Hepatocyte (in vitro differentiated cells): ENCODE results near the gene UCMA. TPM values are rescaled to one million over a fixed set of nuclear protein-coding genes. Genes with fewer than 3 reads are reported as not detected.

ENCODE experiments used
- DNase-seq: peaks from one replicate; pipeline ENCODE4 v3.0.0-alpha.2; 2016; ENCODE audit warnings: low spot score
- H2AFZ ChIP-seq: fragments of 200-600 bp; sonication (generic); 2 replicates; pipeline ENCODE4 v1.6.0; 2016; ENCODE audit warnings: antibody characterized with exemption, mild to moderate bottlenecking
- H3K27ac ChIP-seq: fragments of 200-600 bp; sonication (generic); 2 replicates; pipeline ENCODE4 v1.5.1; 2016; ENCODE audit warnings: mild to moderate bottlenecking
- H3K27me3 ChIP-seq: fragments of 200-600 bp; sonication (generic); 2 replicates; pipeline ENCODE4 v1.6.1; 2016
- H3K36me3 ChIP-seq: fragments of 200-600 bp; sonication (generic); replicated peaks from 2 replicates; pipeline ENCODE4 v1.5.1; 2016; ENCODE audit warnings: low read depth; ENCODE audit not compliant: insufficient read depth
- H3K4me1 ChIP-seq: fragments of 200-600 bp; sonication (generic); 2 replicates; pipeline ENCODE4 v1.5.1; 2016; ENCODE audit warnings: mild to moderate bottlenecking, moderate library complexity; ENCODE audit not compliant: insufficient read depth
- H3K4me2 ChIP-seq: fragments of 200-600 bp; sonication (generic); 2 replicates; pipeline ENCODE4 v1.6.0; 2016
- H3K4me3 ChIP-seq: fragments of 200-600 bp; sonication (generic); 2 replicates; pipeline ENCODE4 v1.5.1; 2016; ENCODE audit warnings: mild to moderate bottlenecking
- H3K79me2 ChIP-seq: fragments of 200-600 bp; sonication (generic); 2 replicates; pipeline ENCODE4 v1.6.0; 2017; ENCODE audit warnings: mild to moderate bottlenecking
- H3K9me2 ChIP-seq: fragments of 200-600 bp; sonication (generic); replicated peaks from 2 replicates; pipeline ENCODE4 v1.6.0; 2017; ENCODE audit warnings: mild to moderate bottlenecking; ENCODE audit not compliant: insufficient read depth
- H3K9me3 ChIP-seq: fragments of 200-600 bp; sonication (generic); 2 replicates; pipeline ENCODE4 v1.5.1; 2016; ENCODE audit warnings: low read depth, mild to moderate bottlenecking
- H4K20me1 ChIP-seq: fragments of 200-600 bp; sonication (generic); 2 replicates; pipeline ENCODE4 v1.6.0; 2016; ENCODE audit warnings: mild to moderate bottlenecking; ENCODE audit not compliant: insufficient read depth, poor library complexity, severe bottlenecking
- EZH2 ChIP-seq: fragments of 200-600 bp; sonication (generic); IDR thresholded peaks from 2 replicates; pipeline ENCODE4 v1.6.1; 2016; ENCODE audit warnings: antibody characterized with exemption, mild to moderate bottlenecking, borderline replicate concordance
- EZH2phosphoT487 ChIP-seq: fragments of 200-600 bp; sonication (generic); IDR thresholded peaks from one replicate; pipeline ENCODE4 v1.6.1; 2018; ENCODE audit warnings: antibody characterized with exemption, mild to moderate bottlenecking, low read depth, moderate library complexity; ENCODE audit not compliant: unreplicated experiment, severe bottlenecking
- WGBS: methylation state at CpG from one replicate; pipeline ENCODE4 v1.1.6; 2016; ENCODE audit warnings: low lambda C conversion rate; ENCODE audit errors: missing lambda C conversion rate; 5-methylcytosine and 5-hydroxymethylcytosine counted together
- polyA plus RNA-seq: library from polyadenylated mRNA; unstranded; fragments of >200 nt; fragmentation: Nextera tagmentation; extraction: Ambion mirVana; gene quantifications from 2 replicates; pipeline ENCODE4 v1.2.1, GENCODE V29; 2016
- total RNA-seq: library from RNA; depleted of rRNA; stranded (reverse); fragments of >200 nt; gene quantifications from 2 replicates; pipeline ENCODE4 v1.2.3, GENCODE V29; 2014
- TF ChIP-seq, protein P1 (sequence below): fragments of 200-600 bp; sonication (generic); IDR thresholded peaks from 2 replicates; pipeline ENCODE4 v1.5.1; 2016; ENCODE audit warnings: antibody characterized with exemption, mild to moderate bottlenecking; ENCODE audit not compliant: poor library complexity

UCMA gene
- total and polyA plus RNA-seq, 2 experiments from 2014 or later: not detected

DNA sequence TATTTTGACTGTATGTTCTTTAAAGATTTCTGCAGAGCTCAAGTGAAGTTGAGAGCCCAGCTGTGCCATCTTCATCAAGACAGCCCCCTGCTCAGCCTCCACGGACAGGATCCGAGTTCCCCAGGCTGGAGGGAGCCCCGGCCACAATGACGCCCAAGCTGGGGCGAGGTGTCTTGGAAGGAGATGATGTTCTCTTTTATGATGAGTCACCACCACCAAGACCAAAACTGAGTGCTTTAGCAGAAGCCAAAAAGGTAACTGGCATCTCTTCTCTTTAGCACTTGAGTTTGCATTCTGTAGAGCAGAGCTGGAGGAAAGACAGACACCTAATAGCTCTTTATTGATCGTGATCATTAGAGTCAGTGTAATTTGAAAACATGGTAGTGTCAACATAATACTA lies 39.2 kb downstream of the UCMA start:
- no peak overlapping the region for H3K4me2 ChIP-seq
- H3K27me3 ChIP-seq: no peaks in the 10 kb centered on the region
- no peak overlapping the region for H2AFZ ChIP-seq
- H3K9me3 ChIP-seq: no peaks in the 10 kb centered on the region
- H3K27ac ChIP-seq: no peak overlapping the region
- H3K4me3 ChIP-seq: no peak overlapping the region
- TF ChIP-seq, protein P1, sequence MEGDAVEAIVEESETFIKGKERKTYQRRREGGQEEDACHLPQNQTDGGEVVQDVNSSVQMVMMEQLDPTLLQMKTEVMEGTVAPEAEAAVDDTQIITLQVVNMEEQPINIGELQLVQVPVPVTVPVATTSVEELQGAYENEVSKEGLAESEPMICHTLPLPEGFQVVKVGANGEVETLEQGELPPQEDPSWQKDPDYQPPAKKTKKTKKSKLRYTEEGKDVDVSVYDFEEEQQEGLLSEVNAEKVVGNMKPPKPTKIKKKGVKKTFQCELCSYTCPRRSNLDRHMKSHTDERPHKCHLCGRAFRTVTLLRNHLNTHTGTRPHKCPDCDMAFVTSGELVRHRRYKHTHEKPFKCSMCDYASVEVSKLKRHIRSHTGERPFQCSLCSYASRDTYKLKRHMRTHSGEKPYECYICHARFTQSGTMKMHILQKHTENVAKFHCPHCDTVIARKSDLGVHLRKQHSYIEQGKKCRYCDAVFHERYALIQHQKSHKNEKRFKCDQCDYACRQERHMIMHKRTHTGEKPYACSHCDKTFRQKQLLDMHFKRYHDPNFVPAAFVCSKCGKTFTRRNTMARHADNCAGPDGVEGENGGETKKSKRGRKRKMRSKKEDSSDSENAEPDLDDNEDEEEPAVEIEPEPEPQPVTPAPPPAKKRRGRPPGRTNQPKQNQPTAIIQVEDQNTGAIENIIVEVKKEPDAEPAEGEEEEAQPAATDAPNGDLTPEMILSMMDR: no peak
- no peaks in the 10 kb centered on the region for H3K9me2 ChIP-seq
- H3K4me1 ChIP-seq: no peaks in the 10 kb centered on the region
- no peaks in the 10 kb centered on the region for H3K36me3 ChIP-seq
- WGBS: 96% methylated on average over 6 of the region's 6 CpGs
- H4K20me1 ChIP-seq: no peaks in the 10 kb centered on the region
- no peaks in the 10 kb centered on the region for H3K79me2 ChIP-seq
- no peak for DNase-seq

DNA sequence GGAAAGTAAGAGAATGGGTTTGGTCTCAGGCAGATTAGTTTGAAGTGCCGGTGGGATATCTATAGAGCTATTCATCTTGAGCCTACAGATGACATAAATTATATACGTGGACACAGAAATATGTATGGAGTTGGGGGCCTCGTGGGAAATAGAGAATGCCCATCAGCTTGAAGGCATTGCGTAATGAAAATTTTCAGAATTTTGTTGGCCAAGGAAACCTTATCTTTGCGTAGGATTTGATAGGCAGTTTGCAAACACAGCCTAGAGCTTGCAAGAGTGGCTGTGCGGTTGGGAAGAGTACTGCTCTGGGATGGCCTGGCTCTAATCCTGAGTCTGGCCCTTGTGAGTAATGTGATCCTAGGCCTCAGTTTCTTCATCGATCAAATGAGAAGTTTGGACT lies 40.5 kb downstream of the UCMA start:
- Histone ChIP-seq H3K79me2 (no peaks in the 10 kb centered on the region), H3K27me3 (no peaks in the 10 kb centered on the region), H2AFZ (no peak overlapping the region), H3K27ac (no peak overlapping the region), H4K20me1 (no peaks in the 10 kb centered on the region), H3K4me1 (no peaks in the 10 kb centered on the region), H3K36me3 (no peaks in the 10 kb centered on the region), H3K4me3 (no peak overlapping the region), H3K9me3 (no peaks in the 10 kb centered on the region), H3K9me2 (no peaks in the 10 kb centered on the region), H3K4me2 (no peak overlapping the region)
- WGBS: 90% methylated on average over 7 of the region's 7 CpGs
- no peak for TF ChIP-seq EZH2
- TF ChIP-seq EZH2phosphoT487: no peak
- TF ChIP-seq, protein P1: no peak
- DNase-seq: no peak

DNA sequence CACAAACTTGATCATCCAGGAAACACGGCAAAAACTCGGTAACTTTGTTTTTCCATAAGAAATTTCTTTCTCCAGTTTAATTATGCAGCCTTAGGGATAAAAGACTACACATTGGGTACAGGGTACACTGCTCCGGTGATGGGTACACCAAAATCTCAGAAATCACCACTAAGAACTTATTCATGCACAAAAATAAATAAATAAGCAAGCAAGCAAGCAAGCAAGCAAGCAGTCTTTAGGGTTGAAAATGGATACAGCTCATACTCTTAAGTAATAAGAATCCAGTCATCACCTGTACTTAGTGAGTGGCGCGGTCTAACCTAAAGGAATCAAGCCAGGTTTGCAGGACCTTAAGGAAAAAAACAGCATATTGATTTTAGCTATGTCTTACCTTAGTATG lies 42.8 kb downstream of the UCMA start:
- H2AFZ ChIP-seq: no peak overlapping the region
- H3K79me2 ChIP-seq: no peaks in the 10 kb centered on the region
- no peaks in the 10 kb centered on the region for H3K9me2 ChIP-seq
- H3K4me1 ChIP-seq: no peaks in the 10 kb centered on the region
- H3K4me3 ChIP-seq: no peak overlapping the region
- no peak overlapping the region for H3K4me2 ChIP-seq
- TF ChIP-seq EZH2phosphoT487: no peak
- TF ChIP-seq, protein P1: no peak
- no peak for TF ChIP-seq EZH2
- DNase-seq: no peak
- no peaks in the 10 kb centered on the region for H3K27me3 ChIP-seq
- no peaks in the 10 kb centered on the region for H3K36me3 ChIP-seq
- H4K20me1 ChIP-seq: no peaks in the 10 kb centered on the region
- WGBS: 97% methylated on average over 5 of the region's 5 CpGs
- no peak overlapping the region for H3K27ac ChIP-seq
- H3K9me3 ChIP-seq: no peaks in the 10 kb centered on the region

DNA sequence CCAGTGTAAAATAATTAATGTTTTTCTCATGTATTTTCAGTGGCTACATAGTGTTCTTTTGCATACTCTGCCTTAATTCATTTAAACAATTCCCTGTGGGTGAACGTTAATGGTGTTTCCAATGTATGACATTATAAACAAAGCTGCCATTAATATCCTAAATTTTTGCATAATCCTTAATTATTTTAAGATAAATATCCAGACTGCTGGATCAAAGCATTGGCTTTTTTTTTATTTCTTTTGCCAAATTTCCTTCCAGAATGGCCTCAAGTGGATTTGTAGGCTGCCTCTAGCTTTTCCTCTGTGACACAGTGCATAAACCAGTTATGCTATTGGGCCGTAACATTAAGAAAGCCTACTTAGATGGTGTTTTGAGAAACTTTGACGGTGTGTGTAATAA lies 43.4 kb downstream of the UCMA start:
- Histone ChIP-seq H3K9me2 (no peaks in the 10 kb centered on the region), H3K4me2 (no peak overlapping the region), H3K4me3 (no peak overlapping the region), H3K36me3 (no peaks in the 10 kb centered on the region), H3K27ac (no peak overlapping the region), H3K9me3 (no peaks in the 10 kb centered on the region), H4K20me1 (no peaks in the 10 kb centered on the region), H3K27me3 (no peaks in the 10 kb centered on the region), H2AFZ (no peak overlapping the region), H3K4me1 (no peaks in the 10 kb centered on the region), H3K79me2 (no peaks in the 10 kb centered on the region)
- TF ChIP-seq EZH2 (no peak), EZH2phosphoT487 (no peak)
- TF ChIP-seq, protein P1: no peak
- no peak for DNase-seq
- WGBS: 100% methylated on average over 3 of the region's 3 CpGs
